T-cell (primary cell): ENCODE data around the gene ADD2. TPM values are rescaled to one million over a fixed set of nuclear protein-coding genes. Genes with fewer than 3 reads are reported as not detected.
A peak's percentile ranks its signal among the peaks of the same experiment; 100 is the strongest.

ENCODE experiments used
- ATAC-seq, 4 experiments: fragments of 200-7000 bp in 3 of 4; fragments of 150-1000 bp in 1 of 4; cut with Tn5 transposase; replicated peaks in 1 of 4; 1 replicate in 3 of 4; 2 replicates in 1 of 4; pipeline ENCODE4 v1.10.0; 2021; ENCODE audit warnings: moderate library complexity in 3 of 4, mild to moderate bottlenecking in 2 of 4, moderate number of reproducible peaks in 1 of 4
- CTCF ChIA-PET, 2 donors: fragments of 300-600 bp; sonication (Branson Sonifier 250); formaldehyde crosslinking; loops; one replicate each; lab custom pipeline; 2022; ENCODE audit warnings: antibody characterized with exemption in 2 of 2; lab: Charles Lee
- POLR2A ChIA-PET, 2 donors: fragments of 300-600 bp; sonication (Branson Sonifier 250); formaldehyde crosslinking; loops; one replicate each; lab custom pipeline; 2022; ENCODE audit warnings: antibody characterized with exemption in 2 of 2; lab: Charles Lee
- DNase-seq, 35 experiments: peaks; one replicate each; pipeline versions ENCODE4 v3.0.0 to v3.0.0-alpha.2; 2013 to 2023
- H3K27ac ChIP-seq: one replicate; pipeline ENCODE4 v1.5.1; 2013; ENCODE audit warnings: low read length
- H3K27me3 ChIP-seq, 2 experiments: replicated peaks in 1 of 2; 1 replicate in 1 of 2; 2 replicates in 1 of 2; pipeline versions ENCODE4 v1.6.1 to v1.7.0; 2013; ENCODE audit warnings: low read length in 1 of 2, mixed read lengths in 1 of 2; ENCODE audit not compliant: control insufficient read depth in 2 of 2, insufficient read depth in 2 of 2; ENCODE audit errors: extremely low read depth in 1 of 2
- H3K36me3 ChIP-seq, 2 donors: 1 replicate in 1 of 2; 2 replicates in 1 of 2; pipeline versions ENCODE4 v1.6.1 to v1.7.0; 2013; ENCODE audit warnings: low read length in 1 of 2; ENCODE audit not compliant: control insufficient read depth in 2 of 2, insufficient read depth in 1 of 2; ENCODE audit errors: extremely low read depth in 1 of 2
- H3K4me1 ChIP-seq, 2 experiments: 1 replicate in 1 of 2; 2 replicates in 1 of 2; pipeline versions ENCODE4 v1.6.1 to v1.7.0; 2013; ENCODE audit warnings: low read length in 2 of 2, mixed read lengths in 1 of 2; ENCODE audit not compliant: insufficient read depth in 2 of 2, control insufficient read depth in 1 of 2; ENCODE audit errors: extremely low read depth in 1 of 2
- H3K4me3 ChIP-seq, 2 donors: 1 replicate in 1 of 2; 2 replicates in 1 of 2; pipeline versions ENCODE4 v1.5.1 to v1.7.0; 2013; ENCODE audit warnings: mild to moderate bottlenecking in 2 of 2, low read length in 1 of 2, moderate library complexity in 1 of 2; ENCODE audit not compliant: control insufficient read depth in 1 of 2; ENCODE audit errors: extremely low read depth in 1 of 2
- H3K9me3 ChIP-seq: 2 replicates; pipeline ENCODE4 v1.7.0; 2013
- H3K27ac Mint-ChIP-seq, 2 donors: one replicate each; pipeline ENCODE4 v1.8.0; 2020 to 2021; ENCODE audit warnings: mild to moderate bottlenecking in 2 of 2, mixed read lengths in 2 of 2
- H3K27me3 Mint-ChIP-seq, 2 donors: one replicate each; pipeline ENCODE4 v1.8.0; 2021 to 2022; ENCODE audit warnings: mixed read lengths in 2 of 2
- H3K36me3 Mint-ChIP-seq: one replicate; pipeline ENCODE4 v1.8.0; 2021; ENCODE audit warnings: mixed read lengths
- H3K4me1 Mint-ChIP-seq, 3 donors: one replicate each; pipeline ENCODE4 v1.8.0; 2020 to 2022; ENCODE audit warnings: mixed read lengths in 3 of 3, mild to moderate bottlenecking in 1 of 3
- H3K4me3 Mint-ChIP-seq, 3 donors: one replicate each; pipeline ENCODE4 v1.8.0; 2020 to 2022; ENCODE audit warnings: mild to moderate bottlenecking in 3 of 3, mixed read lengths in 3 of 3, moderate library complexity in 3 of 3
- H3K9me3 Mint-ChIP-seq, 3 donors: one replicate each; pipeline ENCODE4 v1.8.0; 2020 to 2022; ENCODE audit warnings: mixed read lengths in 3 of 3
- WGBS: methylation state at CpG from one replicate; pipeline ENCODE4 v1.1.5; 2013; ENCODE audit warnings: missing lambda C conversion rate; ENCODE audit not compliant: insufficient coverage; 5-methylcytosine and 5-hydroxymethylcytosine counted together
- total RNA-seq, 35 experiments: library from RNA in 6 of 35; stranded (reverse) in 6 of 35; fragments of 120-200 nt in 1 of 35; gene quantifications; one replicate each; pipeline versions ENCODE4 v1.2.1 to v1.2.4 and lab custom pipeline; 2013 to 2026

Gene ADD2
- total RNA-seq, 5 donors from 2014 or later (not counting 1 experiment from before 2014, with no cell fraction given) = 4.7 to 7.9 (median 7.1) TPM

GRCh38 chr2:70641263-70641784 is 126.7 kb downstream of the ADD2 start:
- CTCF ChIA-PET = no interaction called here
- no peak for DNase-seq
- POLR2A ChIA-PET = no interaction called here
- Mint-ChIP-seq H3K9me3 (peaks cover 0 to 6% (median 0%) of the 10 kb centered on the region in 3 donors), H3K4me3 (no peak overlapping the region), H3K36me3 (no peaks in the 10 kb centered on the region), H3K27me3 (no peaks in the 10 kb centered on the region), H3K27ac (peak overlapping the region in 1 of 2 donors; percentile 17), H3K4me1 (peaks cover 24 to 36% (median 34%) of the 10 kb centered on the region in 3 donors)
- ATAC-seq = no peak
- Histone ChIP-seq H3K9me3 (no peaks in the 10 kb centered on the region), H3K36me3 (no peaks in the 10 kb centered on the region), H3K4me1 (peaks cover 19 to 21% of the 10 kb centered on the region in 2 experiments), H3K27me3 (peaks cover 0 to 13% of the 10 kb centered on the region in 2 experiments), H3K27ac (no peak overlapping the region), H3K4me3 (no peak overlapping the region)
- WGBS = 76% methylated on average over 4 of the region's 7 CpGs

- H3K9me3 ChIP-seq = no peaks in the 10 kb centered on the region
- WGBS = 0% methylated on average over 2 of the region's 4 CpGs
- Mint-ChIP-seq H3K27ac (peak overlapping the region; percentile 53 to 64), H3K9me3 (peaks cover 0 to 6% (median 0%) of the 10 kb centered on the region in 3 donors), H3K27me3 (no peaks in the 10 kb centered on the region), H3K36me3 (no peaks in the 10 kb centered on the region), H3K4me1 (peaks cover 24 to 36% (median 34%) of the 10 kb centered on the region in 3 donors), H3K4me3 (peak overlapping the region in 2 of 3 donors; percentile 0 to 52)
- ATAC-seq (peak; percentile 66 to 74 (median 74)), DNase-seq (peak in 3 of 35 experiments; percentile 8 to 27 (median 16))
- no peak overlapping the region for H3K4me3 ChIP-seq
- ChIA-PET CTCF (interaction anchor here (0.6 to 1.1 kb wide), 6 partner anchors 21 to 336 kb away, joined by 3 to 7 read pairs (median 4); no protein-coding TSS in a partner anchor), POLR2A (no interaction called here)
- peak overlapping the region; percentile 10 for H3K27ac ChIP-seq
- peaks cover 0 to 8% of the 10 kb centered on the region in 2 experiments for H3K27me3 ChIP-seq
- peaks cover 19 to 21% of the 10 kb centered on the region in 2 experiments for H3K4me1 ChIP-seq
- no peaks in the 10 kb centered on the region for H3K36me3 ChIP-seq
Observed at GRCh38 chr2:70639841-70640436, 128.1 kb downstream of the ADD2 start.

- CTCF ChIA-PET = interaction anchor here (0.5 to 0.6 kb wide), 2 partner anchors 9 to 13 kb away, joined by 3 to 5 read pairs; no protein-coding TSS in a partner anchor
- POLR2A ChIA-PET = interaction anchor here in 1 of 2 donors (1.0 kb wide), 1 partner anchor 57 kb away, joined by 3 read pairs; no protein-coding TSS in a partner anchor
- Histone ChIP-seq H3K4me1 (peaks cover 19 to 21% of the 10 kb centered on the region in 2 experiments), H3K9me3 (no peaks in the 10 kb centered on the region), H3K36me3 (no peaks in the 10 kb centered on the region), H3K4me3 (no peak overlapping the region), H3K27me3 (peaks cover 0 to 8% of the 10 kb centered on the region in 2 experiments), H3K27ac (no peak overlapping the region)
- peak in 1 of 35 experiments; percentile 18 for DNase-seq
- peaks cover 2% of the 10 kb centered on the region for H3K36me3 Mint-ChIP-seq
- peak overlapping the region; percentile 90 to 91 for H3K27ac Mint-ChIP-seq
- ATAC-seq = peak in 2 of 4 experiments; percentile 28 to 36
- WGBS = no CpG with 5 or more reads among the region's 2 CpGs
- no peaks in the 10 kb centered on the region for H3K27me3 Mint-ChIP-seq
- H3K4me1 Mint-ChIP-seq = peaks cover 24 to 36% (median 34%) of the 10 kb centered on the region in 3 donors
- peaks cover 0 to 9% (median 2%) of the 10 kb centered on the region in 3 donors for H3K9me3 Mint-ChIP-seq
- peak overlapping the region; percentile 1 to 43 (median 37) for H3K4me3 Mint-ChIP-seq
Observed at GRCh38 chr2:70638561-70638960, 129.4 kb downstream of the ADD2 start.

GRCh38 chr2:70633508-70633907 is 134.5 kb downstream of the ADD2 start:
- H3K4me1 Mint-ChIP-seq = peaks cover 6 to 9% (median 6%) of the 10 kb centered on the region in 3 donors
- Histone ChIP-seq H3K4me1 (peaks cover 0 to under 1% of the 10 kb centered on the region in 2 experiments), H3K27ac (no peak overlapping the region), H3K9me3 (no peaks in the 10 kb centered on the region), H3K4me3 (no peak overlapping the region), H3K27me3 (no peaks in the 10 kb centered on the region), H3K36me3 (no peaks in the 10 kb centered on the region)
- WGBS = no CpG with 5 or more reads among the region's 1 CpG
- peaks cover 0 to 13% (median 5%) of the 10 kb centered on the region in 3 donors for H3K9me3 Mint-ChIP-seq
- DNase-seq = no peak
- H3K36me3 Mint-ChIP-seq = peaks cover 5% of the 10 kb centered on the region
- peaks cover 5 to 9% of the 10 kb centered on the region in 2 donors for H3K27me3 Mint-ChIP-seq
- ChIA-PET CTCF (no interaction called here), POLR2A (no interaction called here)
- no peak overlapping the region for H3K27ac Mint-ChIP-seq
- ATAC-seq = no peak
- H3K4me3 Mint-ChIP-seq = no peak overlapping the region

GRCh38 chr2:70632966-70633365 is 135.0 kb downstream of the ADD2 start:
- Mint-ChIP-seq H3K36me3 (peaks cover 5% of the 10 kb centered on the region), H3K27me3 (peaks cover 5 to 9% of the 10 kb centered on the region in 2 donors), H3K4me3 (no peak overlapping the region), H3K27ac (peak overlapping the region in 1 of 2 donors; percentile 66), H3K9me3 (peaks cover 0 to 10% (median 5%) of the 10 kb centered on the region in 3 donors), H3K4me1 (peaks cover under 1 to 4% (median 2%) of the 10 kb centered on the region in 3 donors)
- H3K9me3 ChIP-seq = no peaks in the 10 kb centered on the region
- DNase-seq (no peak), ATAC-seq (no peak)
- POLR2A ChIA-PET = no interaction called here
- CTCF ChIA-PET = no interaction called here
- no peaks in the 10 kb centered on the region for H3K36me3 ChIP-seq
- H3K4me3 ChIP-seq = no peak overlapping the region
- no peaks in the 10 kb centered on the region for H3K4me1 ChIP-seq
- H3K27ac ChIP-seq = no peak overlapping the region
- no peaks in the 10 kb centered on the region for H3K27me3 ChIP-seq
- no CpG with 5 or more reads among the region's 1 CpG for WGBS

- no peak overlapping the region for H3K27ac Mint-ChIP-seq
- H3K4me3 Mint-ChIP-seq = no peak overlapping the region
- peaks cover 0 to 2% (median 0%) of the 10 kb centered on the region in 3 donors for H3K4me1 Mint-ChIP-seq
- Histone ChIP-seq H3K27ac (no peak overlapping the region), H3K4me1 (no peaks in the 10 kb centered on the region), H3K4me3 (no peak overlapping the region), H3K36me3 (no peaks in the 10 kb centered on the region), H3K9me3 (no peaks in the 10 kb centered on the region), H3K27me3 (no peaks in the 10 kb centered on the region)
- H3K27me3 Mint-ChIP-seq = peaks cover 5 to 9% of the 10 kb centered on the region in 2 donors
- no peak for ATAC-seq
- peaks cover 0 to 10% (median 5%) of the 10 kb centered on the region in 3 donors for H3K9me3 Mint-ChIP-seq
- ChIA-PET CTCF (no interaction called here), POLR2A (no interaction called here)
- H3K36me3 Mint-ChIP-seq = peaks cover 5% of the 10 kb centered on the region
- no CpG with 5 or more reads among the region's 1 CpG for WGBS
- no peak for DNase-seq
Observed at GRCh38 chr2:70632388-70632787, 135.6 kb downstream of the ADD2 start.
